Left lung (tissue), 10 donors: ENCODE data around the gene RASD1. TPM values are rescaled to one million over a fixed set of nuclear protein-coding genes. Genes with fewer than 3 reads are reported as not detected.

ENCODE experiments used
- ATAC-seq: fragments of 200-7000 bp; cut with Tn5 transposase; one replicate; pipeline ENCODE4 v1.9.1; 2020; ENCODE audit warnings: moderate library complexity
- DNase-seq, 4 donors: peaks; one replicate each; pipeline ENCODE4 v3.0.0-alpha.2; 2013 to 2020
- H3K27ac ChIP-seq, 2 donors: fragments of 200-600 bp; sonication (generic) in 1 of 2; one replicate each; pipeline versions ENCODE4 v1.5.0 to v1.8.0; 2020 to 2021
- H3K27me3 ChIP-seq, 2 donors: fragments of 200-600 bp; sonication (generic) in 1 of 2; one replicate each; pipeline versions ENCODE4 v1.5.0 to v1.8.0; 2020 to 2021
- H3K36me3 ChIP-seq, 2 donors: fragments of 200-600 bp; sonication (generic) in 1 of 2; one replicate each; pipeline versions ENCODE4 v1.5.0 to v1.8.0; 2020 to 2021
- H3K4me1 ChIP-seq, 2 donors: fragments of 200-600 bp; one replicate each; pipeline ENCODE4 v1.8.0; 2021
- H3K4me3 ChIP-seq, 2 donors: fragments of 200-600 bp; sonication (generic) in 1 of 2; one replicate each; pipeline versions ENCODE4 v1.5.0 to v1.8.0; 2020 to 2021; ENCODE audit warnings: mild to moderate bottlenecking in 1 of 2
- H3K9me3 ChIP-seq, 2 donors: fragments of 200-600 bp; sonication (generic) in 1 of 2; one replicate each; pipeline versions ENCODE4 v1.5.0 to v1.8.0; 2020 to 2021
- CTCF ChIP-seq, 2 donors: fragments of 200-600 bp; sonication (generic) in 1 of 2; IDR thresholded peaks; one replicate each; pipeline versions ENCODE4 v1.5.0 to v1.8.0; 2021; ENCODE audit warnings: antibody characterized with exemption in 2 of 2
- intact Hi-C, 2 donors: fragments of 100-400 bp; cut with DNase I; formaldehyde crosslinking; loops; one replicate each; pipeline versions ENCODE4 v1.11.2 to v1.14.2; 2022
- polyA plus RNA-seq, 6 donors: library from polyadenylated mRNA; unstranded; fragments of 120-200 nt; gene quantifications; one replicate each; pipeline ENCODE4 v1.2.1, GENCODE V29; 2013; ENCODE audit not compliant: insufficient read length in 6 of 6
- total RNA-seq, 2 donors: library from RNA; stranded (reverse); fragmentation: NEBNext Ultra II Directional; extraction: Animal tissue kit (Norgen Biotek cat#: 25700); gene quantifications; one replicate each; pipeline ENCODE4 v1.2.1, GENCODE V29; 2021
- donor health status: DM: no; HTN: yes; CAD: no.
- donor health status: DM: no; HTN: no; CAD: no.

Gene RASD1
- total and polyA plus RNA-seq, 8 donors = 1.4 to 14.2 (median 2.7) TPM

DNA sequence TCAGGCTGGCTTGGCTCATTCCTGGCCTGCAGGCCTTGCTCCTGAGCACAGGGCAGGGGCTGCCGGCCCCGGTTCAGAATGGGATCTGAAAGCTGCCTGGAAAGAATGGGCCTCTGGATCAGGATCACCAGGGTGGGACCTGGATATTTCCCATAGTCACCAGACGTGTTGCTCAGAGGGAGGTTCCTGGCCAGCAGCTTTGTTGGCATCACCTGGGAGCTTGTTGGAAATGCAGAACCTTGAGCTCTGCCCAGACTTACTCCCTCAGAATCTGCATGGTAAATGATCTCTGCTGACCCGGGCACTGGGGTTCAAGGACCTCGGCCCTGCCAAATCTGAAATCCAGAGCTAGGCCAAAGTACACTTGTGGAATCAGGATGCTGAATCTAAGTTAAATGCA, 48.9 kb downstream of the RASD1 start:
- Histone ChIP-seq H3K9me3 (no peaks in the 10 kb centered on the region), H3K4me1 (peaks cover 3 to 14% of the 10 kb centered on the region in 2 donors), H3K36me3 (no peaks in the 10 kb centered on the region), H3K27me3 (no peaks in the 10 kb centered on the region), H3K4me3 (no peak overlapping the region), H3K27ac (no peak overlapping the region)
- intact Hi-C loops = no loop called here
- no peak for ATAC-seq
- no peak for TF ChIP-seq CTCF (IDR thresholded peaks at IDR 0.05)
- no peak for DNase-seq

- TF ChIP-seq CTCF (IDR thresholded peaks at IDR 0.05) = no peak
- H3K36me3 ChIP-seq = no peaks in the 10 kb centered on the region
- H3K27me3 ChIP-seq = no peaks in the 10 kb centered on the region
- no peak overlapping the region for H3K27ac ChIP-seq
- intact Hi-C loops = no loop called here
- H3K9me3 ChIP-seq = no peaks in the 10 kb centered on the region
- DNase-seq (no peak), ATAC-seq (peak; percentile 65)
- peaks cover 3 to 14% of the 10 kb centered on the region in 2 donors for H3K4me1 ChIP-seq
- H3K4me3 ChIP-seq = no peak overlapping the region
These were observed 49.5 kb downstream of the RASD1 start for GRCh38 chr17:17446666-17447155.

GRCh38 chr17:17445925-17446665, 50.1 kb downstream of the RASD1 start:
- Histone ChIP-seq H3K27me3 (no peaks in the 10 kb centered on the region), H3K4me3 (no peak overlapping the region), H3K27ac (no peak overlapping the region), H3K36me3 (no peaks in the 10 kb centered on the region), H3K4me1 (peaks cover 4 to 14% of the 10 kb centered on the region in 2 donors), H3K9me3 (no peaks in the 10 kb centered on the region)
- intact Hi-C loops = no loop called here
- DNase-seq = peak in 1 of 4 donors; percentile 37
- ATAC-seq = peak; percentile 68
- TF ChIP-seq CTCF (IDR thresholded peaks at IDR 0.05) = no peak

GRCh38 chr17:17445296-17445924, 50.8 kb downstream of the RASD1 start:
- Histone ChIP-seq H3K27ac (no peak overlapping the region), H3K4me3 (no peak overlapping the region), H3K9me3 (no peaks in the 10 kb centered on the region), H3K27me3 (no peaks in the 10 kb centered on the region), H3K36me3 (no peaks in the 10 kb centered on the region), H3K4me1 (peaks cover 6 to 14% of the 10 kb centered on the region in 2 donors)
- no peak for TF ChIP-seq CTCF (IDR thresholded peaks at IDR 0.05)
- no peak for DNase-seq
- ATAC-seq = no peak
- intact Hi-C loops = no loop called here

Other genes with a start within 250 kb of the RASD1 start
- gene COPS3, start 215.1 kb downstream of the RASD1 start, total RNA-seq = 10 to 100 TPM; 48.4 to 63.7 TPM
- gene COPS3, start 215.1 kb downstream of the RASD1 start, polyA plus RNA-seq = 10 to 100 TPM; 63.5 to 69.9 (median 66.2) TPM
- 1 to 10 TPM; 1.5 to 1.6 TPM for gene NT5M, start 193.0 kb downstream of the RASD1 start, total RNA-seq
- 1 to 10 TPM; 3.2 to 5.4 (median 4.2) TPM for gene NT5M, start 193.0 kb downstream of the RASD1 start, polyA plus RNA-seq
- 10 to 100 TPM; 11.5 to 12.3 TPM for gene MED9, start 19.4 kb downstream of the RASD1 start, total RNA-seq
- 10 to 100 TPM; 15.9 to 17.1 (median 16.6) TPM for gene MED9, start 19.4 kb downstream of the RASD1 start, polyA plus RNA-seq
- 10 to 100 TPM; 25.2 to 38.7 TPM for gene PEMT, start 95.3 kb upstream of the RASD1 start, total RNA-seq
- gene PEMT, start 95.3 kb upstream of the RASD1 start, polyA plus RNA-seq = 10 to 100 TPM; 22.3 to 34.3 (median 28.3) TPM
- gene RAI1, start 185.1 kb upstream of the RASD1 start, total RNA-seq = 10 to 100 TPM; 31.5 to 31.7 TPM
- 10 to 100 TPM; 28.8 to 43.8 (median 36.1) TPM for gene RAI1, start 185.1 kb upstream of the RASD1 start, polyA plus RNA-seq